Measurements from ENCODE around the gene BTBD6.

Gene BTBD6

GRCh38 chr14:105221598-105222178 is 26.6 kb upstream of the BTBD6 start:
- peaks cover 59% of the 10 kb centered on the region for H3K36me3 ChIP-seq (ENCODE audit: low read depth)
- no peak overlapping the region for H3K4me3 ChIP-seq (ENCODE audit: severe bottlenecking)
- no peaks in the 10 kb centered on the region for H3K27me3 ChIP-seq (ENCODE audit: insufficient read depth, poor library complexity, severe bottlenecking)
- H3K9me3 ChIP-seq (ENCODE audit: severe bottlenecking) = no peaks in the 10 kb centered on the region
- no peak for ATAC-seq (ENCODE audit: low read depth)
- no peak for TF ChIP-seq CTCF (IDR thresholded peaks at IDR 0.05; ENCODE audit: poor library complexity, severe bottlenecking)
- H3K4me1 ChIP-seq (ENCODE audit: insufficient read depth, poor library complexity, severe bottlenecking) = no peaks in the 10 kb centered on the region
- no peak for DNase-seq (ENCODE audit: low spot score)
- H3K27ac ChIP-seq (ENCODE audit: poor library complexity, severe bottlenecking) = no peak overlapping the region

DNA sequence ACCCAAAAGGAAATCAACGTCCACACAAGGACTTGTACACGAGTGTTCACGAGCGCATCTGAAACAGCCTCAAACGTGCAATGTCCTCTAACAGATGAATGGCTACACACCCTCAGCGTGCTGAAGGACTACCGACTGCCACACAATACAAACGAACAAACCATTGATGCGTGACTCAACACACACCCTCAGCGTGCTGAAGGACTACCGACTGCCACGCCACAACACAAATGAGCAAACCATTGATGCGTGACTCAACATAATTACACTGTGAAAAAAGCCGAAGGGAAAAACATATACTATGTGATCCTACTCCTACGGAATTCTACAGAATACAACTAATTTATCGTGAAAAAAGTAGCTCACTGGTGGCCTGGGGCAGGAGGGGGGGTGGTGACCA is 25.1 kb upstream of the BTBD6 start:
- Histone ChIP-seq H3K4me3 (ENCODE audit: severe bottlenecking) (no peak overlapping the region), H3K27me3 (ENCODE audit: insufficient read depth, poor library complexity, severe bottlenecking) (no peaks in the 10 kb centered on the region), H3K27ac (ENCODE audit: poor library complexity, severe bottlenecking) (no peak overlapping the region), H3K4me1 (ENCODE audit: insufficient read depth, poor library complexity, severe bottlenecking) (no peaks in the 10 kb centered on the region), H3K9me3 (ENCODE audit: severe bottlenecking) (no peaks in the 10 kb centered on the region), H3K36me3 (ENCODE audit: low read depth) (peaks cover 60% of the 10 kb centered on the region)
- no peak for TF ChIP-seq CTCF (IDR thresholded peaks at IDR 0.05; ENCODE audit: poor library complexity, severe bottlenecking)
- ATAC-seq (ENCODE audit: low read depth) (no peak), DNase-seq (ENCODE audit: low spot score) (no peak)

- no peaks in the 10 kb centered on the region for H3K27me3 ChIP-seq (ENCODE audit: insufficient read depth, poor library complexity, severe bottlenecking)
- no peak overlapping the region for H3K27ac ChIP-seq (ENCODE audit: poor library complexity, severe bottlenecking)
- H3K4me3 ChIP-seq (ENCODE audit: severe bottlenecking) = no peak overlapping the region
- H3K36me3 ChIP-seq (ENCODE audit: low read depth) = peaks cover 53% of the 10 kb centered on the region
- H3K4me1 ChIP-seq (ENCODE audit: insufficient read depth, poor library complexity, severe bottlenecking) = no peaks in the 10 kb centered on the region
- H3K9me3 ChIP-seq (ENCODE audit: severe bottlenecking) = no peaks in the 10 kb centered on the region
- TF ChIP-seq CTCF (IDR thresholded peaks at IDR 0.05; ENCODE audit: poor library complexity, severe bottlenecking) = no peak
- ATAC-seq (ENCODE audit: low read depth) = no peak
- DNase-seq (ENCODE audit: low spot score) = no peak
Observed at GRCh38 chr14:105223770-105224544, 24.4 kb upstream of the BTBD6 start.

- TF ChIP-seq CTCF (IDR thresholded peaks at IDR 0.05; ENCODE audit: poor library complexity, severe bottlenecking) = no peak
- no peaks in the 10 kb centered on the region for H3K9me3 ChIP-seq (ENCODE audit: severe bottlenecking)
Observed at GRCh38 chr14:105224845-105225570, 23.3 kb upstream of the BTBD6 start.

More at GRCh38 chr14:105224845-105225570, 23.3 kb upstream of the BTBD6 start:
- H3K27me3 ChIP-seq (ENCODE audit: insufficient read depth, poor library complexity, severe bottlenecking) = no peaks in the 10 kb centered on the region
- ATAC-seq (ENCODE audit: low read depth) (no peak), DNase-seq (ENCODE audit: low spot score) (no peak)
- H3K36me3 ChIP-seq (ENCODE audit: low read depth) = peaks cover 47% of the 10 kb centered on the region
- no peak overlapping the region for H3K4me3 ChIP-seq (ENCODE audit: severe bottlenecking)
- no peak overlapping the region for H3K27ac ChIP-seq (ENCODE audit: poor library complexity, severe bottlenecking)
- H3K4me1 ChIP-seq (ENCODE audit: insufficient read depth, poor library complexity, severe bottlenecking) = no peaks in the 10 kb centered on the region

Measured in RWPE2 (cell line).